Measurements from ENCODE around the gene ASH1L.

- no peak for TF ChIP-seq MAX (IDR thresholded peaks at IDR 0.05; ENCODE audit: low read depth, low read length)
- TF ChIP-seq, protein P1, sequence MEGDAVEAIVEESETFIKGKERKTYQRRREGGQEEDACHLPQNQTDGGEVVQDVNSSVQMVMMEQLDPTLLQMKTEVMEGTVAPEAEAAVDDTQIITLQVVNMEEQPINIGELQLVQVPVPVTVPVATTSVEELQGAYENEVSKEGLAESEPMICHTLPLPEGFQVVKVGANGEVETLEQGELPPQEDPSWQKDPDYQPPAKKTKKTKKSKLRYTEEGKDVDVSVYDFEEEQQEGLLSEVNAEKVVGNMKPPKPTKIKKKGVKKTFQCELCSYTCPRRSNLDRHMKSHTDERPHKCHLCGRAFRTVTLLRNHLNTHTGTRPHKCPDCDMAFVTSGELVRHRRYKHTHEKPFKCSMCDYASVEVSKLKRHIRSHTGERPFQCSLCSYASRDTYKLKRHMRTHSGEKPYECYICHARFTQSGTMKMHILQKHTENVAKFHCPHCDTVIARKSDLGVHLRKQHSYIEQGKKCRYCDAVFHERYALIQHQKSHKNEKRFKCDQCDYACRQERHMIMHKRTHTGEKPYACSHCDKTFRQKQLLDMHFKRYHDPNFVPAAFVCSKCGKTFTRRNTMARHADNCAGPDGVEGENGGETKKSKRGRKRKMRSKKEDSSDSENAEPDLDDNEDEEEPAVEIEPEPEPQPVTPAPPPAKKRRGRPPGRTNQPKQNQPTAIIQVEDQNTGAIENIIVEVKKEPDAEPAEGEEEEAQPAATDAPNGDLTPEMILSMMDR (IDR thresholded peaks at IDR 0.05; ENCODE audit: low read depth, low read length), result no peak
Measured at GRCh38 chr1:155320252-155320651, 242.4 kb downstream of the ASH1L start.
